GM03348 (cell line): ENCODE measurements around the gene CRYBG3.

Experiments used
- DNase-seq: peaks from one replicate; pipeline ENCODE4 v3.0.0; 2012; ENCODE audit warnings: low spot score

CRYBG3 gene

GRCh38 chr3:97838393-97838792 is 16.6 kb downstream of the CRYBG3 start:
- no peak for DNase-seq

DNA sequence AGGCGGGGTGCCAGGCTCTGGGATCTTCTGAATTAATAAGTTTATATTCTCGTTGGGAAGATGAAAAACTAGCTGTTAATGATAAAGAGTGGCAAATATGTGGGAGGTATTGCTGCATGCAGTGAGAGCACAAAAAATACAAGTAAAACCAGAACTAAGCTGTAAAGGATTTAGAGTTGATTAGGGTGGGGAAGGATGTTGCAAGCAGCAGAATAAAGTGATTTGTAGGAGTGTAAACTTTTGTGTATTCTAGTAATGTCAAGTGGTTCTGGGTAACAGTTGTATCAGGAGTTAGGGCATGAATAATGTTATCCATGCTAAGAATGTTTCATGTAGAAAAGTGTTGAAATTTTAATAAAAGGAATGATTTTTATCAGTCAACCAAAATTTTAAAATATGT is 18.1 kb downstream of the CRYBG3 start:
- DNase-seq, result no peak

- no peak for DNase-seq
Measured at GRCh38 chr3:97841304-97841703, 19.5 kb downstream of the CRYBG3 start.

- no peak for DNase-seq
Measured at GRCh38 chr3:97841956-97842355, 20.1 kb downstream of the CRYBG3 start.

DNA sequence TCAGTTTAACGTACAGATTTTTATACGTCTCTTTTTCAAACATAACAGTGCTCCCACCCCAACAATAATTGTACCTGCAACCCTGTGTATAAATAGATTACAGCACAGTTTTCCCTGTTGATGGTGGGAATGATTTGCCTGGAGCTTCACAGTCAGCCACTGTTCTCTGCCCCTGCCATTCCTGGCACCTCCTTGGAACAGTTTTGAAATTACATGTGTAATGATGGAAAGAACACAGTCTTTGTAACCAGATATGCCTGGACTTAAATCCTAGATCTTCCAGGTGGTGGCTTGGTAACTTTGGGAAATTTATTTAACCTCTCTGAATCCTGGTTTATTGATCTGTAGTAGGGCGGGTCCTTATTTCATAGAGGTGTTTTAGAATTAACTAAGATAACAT is 27.0 kb downstream of the CRYBG3 start:
- no peak for DNase-seq

GRCh38 chr3:97857401-97857800 is 35.6 kb downstream of the CRYBG3 start:
- DNase-seq, result no peak

GRCh38 chr3:97860364-97860763 is 38.6 kb downstream of the CRYBG3 start:
- DNase-seq, result no peak

- DNase-seq, result no peak
Measured at GRCh38 chr3:97862582-97862981, 40.8 kb downstream of the CRYBG3 start.

- DNase-seq, result peak; percentile 26
Measured at GRCh38 chr3:97863031-97863430, 41.2 kb downstream of the CRYBG3 start.

GRCh38 chr3:97863775-97864174 is 42.0 kb downstream of the CRYBG3 start:
- DNase-seq, result no peak

DNA sequence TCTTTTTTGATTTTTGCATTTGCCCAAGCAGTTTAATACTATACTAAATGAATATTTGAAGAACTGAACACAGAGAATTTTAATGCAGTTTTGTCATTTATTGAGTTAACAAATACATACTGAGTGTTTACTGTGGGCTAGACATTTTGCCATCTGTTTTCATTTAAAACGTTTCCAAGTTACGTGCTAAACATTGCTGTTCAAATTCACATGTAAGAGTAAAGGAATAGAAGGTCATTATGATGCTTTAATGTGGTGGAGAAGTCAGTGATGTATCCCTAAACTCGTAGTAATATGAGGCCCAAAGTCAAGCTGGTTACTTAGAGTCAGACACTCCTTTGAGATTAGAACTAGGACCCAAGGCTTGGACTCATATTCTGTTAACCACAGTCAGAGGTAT is 49.4 kb downstream of the CRYBG3 start:
- no peak for DNase-seq

DNA sequence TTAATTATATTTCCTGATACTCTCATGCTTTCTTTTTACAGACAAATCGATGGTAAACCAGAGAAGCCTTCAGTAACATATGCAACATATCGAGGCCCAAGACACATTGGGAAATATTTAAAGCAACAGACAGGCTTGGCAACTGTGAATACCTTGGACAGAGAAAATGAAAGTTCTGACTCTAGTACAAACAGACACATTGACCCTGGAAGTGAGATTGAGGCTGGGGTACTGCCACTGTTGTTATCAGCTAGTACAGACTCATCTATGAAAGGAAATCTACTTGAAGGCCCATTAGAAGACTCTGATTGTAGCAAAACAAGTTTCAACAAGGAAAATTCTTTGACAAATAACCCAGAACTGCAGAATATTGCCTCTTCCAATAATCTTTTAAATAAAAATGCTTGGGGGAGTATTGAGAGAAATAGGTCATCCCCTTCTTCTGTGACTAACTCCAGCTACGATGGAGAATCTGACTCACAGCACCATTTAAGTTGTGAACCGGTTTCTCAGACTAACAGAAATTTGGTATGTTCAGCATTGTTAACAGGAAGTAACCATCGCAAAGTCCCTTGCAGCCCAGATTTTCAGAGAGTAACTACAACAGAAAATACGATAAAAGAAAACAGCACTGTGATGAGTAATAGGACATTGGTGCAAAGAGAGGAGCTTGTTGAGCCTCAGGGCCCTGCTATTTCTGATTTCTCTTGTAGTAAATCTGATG is 50.2 kb downstream of the CRYBG3 start:
- peak; percentile 68 for DNase-seq

- no peak for DNase-seq
Measured at GRCh38 chr3:97872525-97873042, 50.8 kb downstream of the CRYBG3 start.

- DNase-seq, result peak; percentile 8
Measured at GRCh38 chr3:97880267-97880666, 58.5 kb downstream of the CRYBG3 start.

- DNase-seq, result peak; percentile 17
Measured at GRCh38 chr3:97882975-97883598, 61.3 kb downstream of the CRYBG3 start.

DNA sequence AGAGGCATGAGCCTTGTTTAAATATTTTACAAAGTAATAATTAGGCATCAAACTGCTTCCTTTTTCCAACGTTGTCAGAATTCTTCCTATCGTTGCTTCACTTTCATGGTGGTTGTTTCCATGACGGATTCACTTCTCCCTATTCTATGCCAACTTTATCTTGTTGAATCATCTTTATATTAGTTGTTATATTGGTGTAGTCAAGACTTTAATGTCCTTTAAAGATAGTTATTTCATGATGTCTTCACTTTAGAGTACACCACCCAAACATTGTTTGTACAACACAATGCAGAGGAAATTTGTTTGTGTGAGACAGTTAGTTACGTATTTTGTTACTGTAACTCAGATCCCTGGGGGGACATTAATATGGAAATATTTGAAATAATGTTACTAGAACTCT is 61.9 kb downstream of the CRYBG3 start:
- no peak for DNase-seq

- DNase-seq, result no peak
Measured at GRCh38 chr3:97884586-97885123, 62.8 kb downstream of the CRYBG3 start.

GRCh38 chr3:97885931-97886824 is 64.4 kb downstream of the CRYBG3 start:
- DNase-seq, result peak; percentile 7

- DNase-seq, result no peak
Measured at GRCh38 chr3:97889814-97890213, 68.0 kb downstream of the CRYBG3 start.

- no peak for DNase-seq
Measured at GRCh38 chr3:97892852-97893251, 71.0 kb downstream of the CRYBG3 start.

DNA sequence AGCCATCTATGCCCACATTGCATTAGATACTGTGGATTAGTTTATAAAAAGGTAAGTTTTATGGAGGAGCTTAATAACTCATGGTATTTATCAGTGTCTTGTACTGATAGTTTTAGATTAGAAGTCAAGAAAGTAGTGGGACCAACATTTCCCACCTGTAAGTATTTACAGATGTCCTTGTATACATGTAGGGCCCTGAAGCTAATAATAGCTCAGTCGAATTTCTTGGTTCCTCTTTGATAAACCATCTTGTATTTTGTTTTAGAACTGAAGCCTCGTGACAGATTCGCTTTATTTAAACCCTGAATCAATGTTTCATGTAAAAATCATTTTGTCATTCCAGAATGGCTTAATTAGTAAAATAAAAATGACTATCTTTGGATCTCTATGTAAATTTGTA is 73.4 kb downstream of the CRYBG3 start:
- DNase-seq, result no peak

- DNase-seq, result no peak
Measured at GRCh38 chr3:97896129-97896528, 74.3 kb downstream of the CRYBG3 start.
